Stimulated activated CD8-positive, alpha-beta memory T cell treated with anti-CD3 and anti-CD28 coated beads, Interleukin-2, amount 100 ng/mL, for 1 hour (primary cell): ENCODE measurements around the gene TBC1D23.
"Not testable (repeated sequence)": the region's sequence is repeated elsewhere in the genome, so short reads cannot be mapped to it uniquely, and the experiment has no call there.

Experiments
- DNase-seq, 2 donors: peaks; one replicate each; pipeline ENCODE4 v3.0.0-alpha.2; 2020; ENCODE audit warnings: low read depth in 2 of 2

TBC1D23 gene

DNA sequence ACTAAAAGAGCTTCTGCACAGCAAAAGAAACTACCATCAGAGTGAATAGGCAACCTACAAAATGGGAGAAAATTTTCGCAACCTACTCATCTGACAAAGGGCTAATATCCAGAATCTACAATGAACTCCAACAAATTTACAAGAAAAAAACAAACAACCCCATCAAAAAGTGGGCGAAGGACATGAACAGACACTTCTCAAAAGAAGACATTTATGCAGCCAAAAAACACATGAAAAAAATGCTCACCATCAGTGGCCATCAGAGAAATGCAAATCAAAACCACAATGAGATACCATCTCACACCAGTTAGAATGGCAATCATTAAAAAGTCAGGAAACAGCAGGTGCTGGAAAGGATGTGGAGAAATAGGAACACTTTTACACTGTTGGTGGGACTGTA, 91.0 kb downstream of the TBC1D23 start:
- not testable (repeated sequence) for DNase-seq

DNA sequence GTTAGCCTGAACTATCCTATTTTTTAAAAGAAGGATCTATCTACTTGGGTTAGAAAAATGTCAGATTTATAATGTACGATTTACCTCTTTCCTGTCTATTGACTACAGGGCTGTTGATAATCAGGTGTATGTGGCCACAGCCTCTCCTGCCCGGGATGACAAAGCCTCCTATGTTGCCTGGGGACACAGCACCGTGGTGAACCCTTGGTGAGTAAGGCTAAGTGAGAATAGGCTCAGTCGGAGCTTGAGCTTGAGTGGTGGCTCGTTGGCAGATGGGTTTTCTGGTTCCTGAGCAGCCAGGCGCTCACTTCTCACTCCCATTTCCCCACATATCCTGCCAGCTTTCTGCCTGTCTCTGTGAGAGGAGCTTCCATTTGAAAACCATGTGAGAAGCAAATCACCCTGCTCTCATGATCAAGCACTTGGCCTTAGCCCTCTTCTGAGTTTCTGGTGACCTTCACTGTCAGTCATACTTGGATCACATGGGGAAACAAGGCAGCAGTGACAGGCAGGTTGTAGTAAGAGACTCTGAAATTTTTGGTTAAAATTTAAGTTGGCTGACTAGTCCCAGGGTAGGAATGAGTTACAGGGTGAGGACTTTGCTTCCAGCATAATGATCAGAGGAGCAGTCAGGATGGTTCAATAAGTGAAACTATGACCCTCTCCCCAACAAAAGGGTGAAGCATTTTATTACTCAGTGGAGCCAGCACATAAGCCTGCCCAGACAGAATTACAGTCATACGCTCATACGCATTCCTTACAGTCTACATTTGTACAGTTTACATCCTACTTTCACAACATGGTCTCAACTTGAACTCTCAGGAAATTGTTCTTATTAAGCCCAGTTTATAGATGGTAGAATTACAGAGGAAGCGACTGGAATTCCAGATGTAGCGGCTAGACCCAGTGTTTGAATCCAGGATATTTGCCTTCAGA, 91.8 kb downstream of the TBC1D23 start:
- DNase-seq, result no peak

DNA sequence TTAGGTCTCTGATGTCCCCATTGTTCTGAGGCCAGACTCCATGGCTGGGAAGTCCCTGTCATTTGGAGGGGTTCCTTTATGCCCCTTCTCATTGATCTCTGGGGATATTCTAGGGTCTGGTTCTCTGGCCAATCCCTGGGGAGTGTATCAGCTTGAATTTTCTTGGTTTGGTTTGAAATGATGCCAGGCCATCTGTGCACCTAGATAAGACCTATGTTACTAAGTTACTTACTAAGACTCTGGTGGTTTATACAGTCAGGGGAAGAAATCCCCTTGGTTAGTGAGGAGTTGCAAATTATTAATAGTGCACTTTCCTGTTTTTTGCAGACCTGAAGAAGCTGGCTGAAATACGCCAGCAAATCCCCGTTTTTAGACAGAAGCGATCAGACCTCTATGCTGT, 94.1 kb downstream of the TBC1D23 start:
- DNase-seq, result no peak

DNA sequence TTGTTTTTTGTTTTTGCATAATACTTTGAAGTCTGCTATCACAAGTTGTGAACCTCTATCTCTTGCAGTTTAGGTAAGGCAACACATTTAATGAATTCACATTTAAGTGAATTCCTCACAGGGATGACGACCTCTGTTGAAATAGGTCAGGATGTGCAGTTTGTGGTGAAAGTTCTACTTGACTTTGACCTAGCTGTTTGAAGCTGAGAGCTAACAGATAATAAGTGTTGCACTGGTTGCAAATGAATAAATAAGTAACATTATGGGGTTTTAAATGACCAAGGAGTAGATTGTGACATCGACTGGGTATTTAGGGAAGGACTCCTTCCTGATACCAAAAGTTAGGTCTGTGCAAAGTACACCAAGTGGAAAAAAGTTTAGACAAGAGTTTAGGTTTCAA, 97.6 kb downstream of the TBC1D23 start:
- DNase-seq, result no peak

DNA sequence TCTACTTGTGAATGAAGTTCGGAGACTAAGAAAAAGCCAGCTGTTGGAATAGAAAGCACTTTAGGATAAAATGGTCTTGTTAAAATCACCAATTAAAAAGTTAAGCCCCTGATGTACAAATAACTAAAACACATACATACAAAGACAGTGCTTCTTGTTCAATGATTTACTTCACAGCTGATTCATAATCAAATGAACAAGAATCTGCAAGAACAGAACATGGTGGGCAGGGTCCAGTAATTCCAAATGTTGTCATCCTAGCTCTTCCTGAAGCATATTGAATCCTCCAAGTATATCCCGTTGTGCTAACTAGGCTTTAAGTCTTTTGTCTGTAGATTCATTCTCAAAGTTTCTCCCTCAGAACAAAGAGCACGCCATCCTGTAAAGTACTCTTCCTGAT, 98.2 kb downstream of the TBC1D23 start:
- no peak for DNase-seq

DNA sequence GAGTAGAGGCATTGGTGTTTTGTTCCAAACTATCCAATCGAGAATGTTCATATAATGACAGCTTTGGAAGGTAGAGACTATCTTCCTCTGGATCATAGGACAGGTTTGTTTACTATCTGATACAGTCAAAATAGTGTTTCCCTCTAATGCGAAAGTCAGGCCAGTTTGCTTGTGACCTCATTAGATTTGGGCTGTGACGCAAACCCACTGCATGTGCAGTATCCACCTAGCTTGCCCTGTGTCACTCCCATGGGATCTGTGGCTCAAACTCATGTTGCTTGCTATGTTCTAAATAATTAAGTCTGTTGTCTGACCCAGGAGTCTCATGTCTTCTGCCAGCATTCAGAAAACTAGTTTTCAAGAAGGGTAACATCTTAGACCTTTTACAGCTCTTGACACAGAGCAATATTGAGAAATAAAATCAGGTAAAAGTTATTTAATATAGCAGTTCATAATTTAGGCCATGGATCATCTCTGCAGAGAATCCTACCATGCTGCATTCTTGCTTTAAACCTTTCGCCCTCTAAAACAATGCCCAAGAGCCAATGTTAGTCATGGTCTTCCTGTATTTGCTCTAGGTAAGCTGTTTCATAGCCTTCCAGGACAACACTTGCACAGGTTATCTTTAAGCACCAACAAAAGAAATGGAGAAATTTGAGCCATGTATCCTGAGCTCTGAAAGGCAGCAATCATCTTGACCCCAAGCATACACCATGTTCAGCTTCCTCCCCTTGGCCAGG, 100.1 kb downstream of the TBC1D23 start:
- DNase-seq, result no peak

DNA sequence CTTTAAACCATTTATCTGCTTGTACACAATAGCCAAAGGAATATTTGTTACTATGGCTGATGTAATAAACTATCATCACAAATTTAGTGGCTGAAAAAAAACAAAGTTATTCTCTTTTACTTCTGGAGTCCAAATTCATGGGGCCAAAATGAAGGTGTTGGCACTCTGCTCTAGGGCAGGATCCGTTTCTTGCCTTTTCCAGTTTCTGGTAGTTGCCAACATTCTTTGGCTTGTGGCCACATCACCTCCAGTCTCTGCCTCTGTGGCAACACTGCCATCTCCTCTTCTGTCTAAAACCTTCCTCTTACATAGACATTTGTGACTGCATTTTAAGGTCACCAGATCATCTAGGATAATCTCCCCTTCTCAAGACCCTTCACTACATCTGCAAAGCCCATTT, 101.1 kb downstream of the TBC1D23 start:
- DNase-seq, result no peak

DNA sequence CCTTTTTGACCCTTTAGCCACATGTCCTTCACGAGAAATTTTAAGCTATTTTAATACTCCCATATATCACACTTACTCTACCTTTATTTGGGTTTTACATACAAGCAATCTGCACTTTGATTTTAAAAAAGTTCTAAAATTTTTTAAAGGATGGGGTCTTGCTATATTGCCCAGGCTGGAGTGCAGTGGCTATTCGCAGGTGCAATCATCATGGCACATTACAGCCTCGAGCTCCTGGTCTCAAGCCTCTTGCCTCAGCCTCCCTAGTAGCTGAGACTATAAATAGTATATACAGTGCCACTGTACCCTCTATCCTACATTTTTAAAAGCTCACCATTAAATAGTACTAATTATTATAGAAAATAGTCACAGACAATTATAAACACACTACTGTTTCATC, 103.6 kb downstream of the TBC1D23 start:
- no peak for DNase-seq

DNA sequence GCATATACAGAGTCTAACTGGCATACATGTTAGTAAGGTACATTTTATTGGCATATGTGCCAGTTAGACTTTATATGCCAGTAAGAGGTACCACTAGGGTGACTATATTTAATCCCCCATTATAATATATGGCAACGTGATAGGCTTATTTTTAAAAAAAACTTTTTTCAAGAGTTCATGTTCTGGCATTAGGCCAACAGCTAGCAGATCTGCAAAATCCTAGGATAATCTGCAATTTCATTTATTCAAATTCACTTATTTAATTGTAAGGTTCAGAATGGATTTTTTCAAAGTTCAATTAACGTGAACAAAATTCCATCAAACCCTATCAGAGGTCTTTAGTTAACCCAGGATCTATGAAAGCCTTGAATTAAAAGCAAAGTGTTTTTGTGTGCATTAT, 105.6 kb downstream of the TBC1D23 start:
- DNase-seq, result no peak

DNA sequence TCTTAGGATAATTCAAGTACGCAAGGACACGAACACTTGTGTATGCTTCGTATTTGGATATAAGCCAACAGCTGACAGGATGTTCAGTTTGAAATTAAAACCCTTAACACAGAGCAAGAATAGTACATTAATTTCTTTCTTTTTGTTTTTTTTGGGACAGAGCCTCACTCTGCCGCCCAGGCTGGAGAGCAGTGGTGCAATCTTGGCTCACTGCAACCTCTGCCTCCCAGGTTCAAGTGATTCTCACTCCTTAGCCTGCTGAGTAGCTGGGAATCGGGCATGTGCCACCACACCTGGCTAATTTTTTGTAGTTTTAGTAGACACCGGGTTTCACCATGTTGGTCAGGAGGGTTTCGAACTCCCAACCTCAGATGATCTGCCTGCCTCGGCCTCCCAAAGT, 107.6 kb downstream of the TBC1D23 start:
- no peak for DNase-seq

DNA sequence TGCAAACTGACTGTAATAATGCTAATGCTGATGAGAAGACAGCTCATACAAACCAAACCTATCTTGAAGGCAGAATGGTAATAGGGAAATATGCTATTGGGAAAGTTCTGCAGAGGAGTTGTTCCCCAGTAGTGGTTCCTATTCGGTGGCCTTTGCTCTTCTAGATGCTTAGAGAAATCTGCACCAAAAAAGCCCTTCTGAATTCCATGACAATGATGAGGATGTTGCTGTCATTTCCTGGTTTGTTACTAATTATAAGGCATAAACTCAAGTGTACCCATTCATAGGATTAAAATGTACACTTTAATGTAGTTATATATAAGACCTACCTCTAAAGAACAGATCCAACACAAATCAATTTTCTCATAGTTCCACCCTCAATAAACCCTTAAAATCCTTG, 110.0 kb downstream of the TBC1D23 start:
- DNase-seq, result no peak

DNA sequence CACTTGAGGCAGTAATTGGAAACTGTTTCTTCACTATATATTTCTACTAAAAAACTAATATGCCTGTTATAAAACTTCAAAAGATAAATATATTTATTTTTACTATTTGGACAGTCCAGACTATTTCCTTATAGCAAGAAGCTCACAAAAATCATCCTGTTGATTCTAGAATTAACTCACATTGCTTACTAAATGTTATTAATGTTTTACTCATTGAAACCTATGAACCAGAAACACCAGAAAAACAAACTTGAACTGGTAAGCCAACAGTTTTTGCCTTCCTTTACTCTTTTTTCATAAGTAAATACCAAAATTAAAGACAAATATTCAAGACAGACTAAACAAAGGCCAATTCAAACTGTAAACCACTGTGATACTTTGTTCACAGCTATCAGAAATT, 113.7 kb downstream of the TBC1D23 start:
- DNase-seq, result no peak
